K562 (cell line): Measurements from ENCODE around the gene PACSIN2. TPM values are rescaled to one million over a fixed set of nuclear protein-coding genes. Genes with fewer than 3 reads are reported as not detected.

Experiments used
- ATAC-seq: fragments of 200-7000 bp; cut with Tn5 transposase; 3 replicates; pipeline ENCODE4 v1.9.1; 2020; ENCODE audit warnings: moderate library complexity
- BruUV-seq: library from RNA; stranded (reverse); fragments of 400-500 nt; replicated peaks from 2 replicates; lab custom pipeline; 2021; lab: Mats Ljungman, UMichigan
- CTCF ChIA-PET: fragments of 300-600 bp; formaldehyde crosslinking; extraction: SDS; loops from one replicate; lab custom pipeline; 2021; ENCODE audit warnings: low intra/inter-chr PET ratio; lab: Yijun Ruan, JAX
- POLR2A ChIA-PET: fragments of 300-600, 350-650 bp; sonication (Branson Sonifier 250); formaldehyde crosslinking; extraction: SDS; loops from one replicate; lab custom pipeline; 2021; ENCODE audit warnings: antibody characterized with exemption, inconsistent platforms; lab: Yijun Ruan, JAX
- DNase-seq, 4 experiments: peaks; one replicate each; pipeline versions ENCODE4 v3.0.0 to v3.0.0-alpha.2; 2011 to 2018; ENCODE audit warnings: low spot score in 3 of 4, mixed read lengths in 3 of 4; ENCODE audit errors: extremely low read depth in 1 of 4
- FAIRE-seq: peaks from 2 replicates; lab custom pipeline; 2011; peaks lifted over from hg19 to GRCh38; lab: Jason Lieb, UNC
- H2AFZ ChIP-seq: 2 replicates; pipeline ENCODE4 v1.6.0; 2011; ENCODE audit warnings: low read depth, low read length, control low read depth, inconsistent platforms
- H3K27ac ChIP-seq: fragments of 200-600 bp; 3 replicates; pipeline ENCODE4 v1.8.0; 2011; ENCODE audit warnings: low read depth, mild to moderate bottlenecking, control low read depth, inconsistent platforms, low read length, moderate library complexity, mixed read lengths; ENCODE audit errors: extremely low read depth
- H3K27me3 ChIP-seq, 2 experiments: fragments of 300-600 bp in 1 of 2; 2 replicates in 1 of 2; 3 replicates in 1 of 2; pipeline versions ENCODE4 v1.6.0 to v1.8.0; 2011; ENCODE audit warnings: inconsistent platforms in 2 of 2, low read length in 2 of 2, mild to moderate bottlenecking in 1 of 2, mixed read lengths in 1 of 2, moderate library complexity in 1 of 2; ENCODE audit not compliant: control insufficient read depth in 2 of 2, insufficient read depth in 2 of 2
- H3K36me3 ChIP-seq: fragments of 300-600 bp; 3 replicates; pipeline ENCODE4 v1.8.0; 2011; ENCODE audit warnings: mild to moderate bottlenecking, low read length, inconsistent platforms; ENCODE audit not compliant: control insufficient read depth, insufficient read depth
- H3K4me1 ChIP-seq, 2 experiments: fragments of 200-600 bp in 1 of 2; replicated peaks in 1 of 2; 2 replicates in 1 of 2; 3 replicates in 1 of 2; pipeline versions ENCODE4 v1.5.1 to v1.8.0; 2011; ENCODE audit warnings: inconsistent platforms in 2 of 2, low read length in 2 of 2, mild to moderate bottlenecking in 1 of 2, mixed read lengths in 1 of 2, moderate library complexity in 1 of 2; ENCODE audit not compliant: control insufficient read depth in 2 of 2, insufficient read depth in 2 of 2
- H3K4me2 ChIP-seq: 2 replicates; pipeline ENCODE4 v1.6.1; 2011; ENCODE audit warnings: low read length, control low read depth, inconsistent platforms, mixed read lengths; ENCODE audit not compliant: insufficient read depth
- H3K4me3 ChIP-seq: fragments of 200-600 bp; sonication (generic), shearing (Covaris generic); 2 replicates; pipeline ENCODE4 v1.5.1; 2016; ENCODE audit warnings: control low read depth, inconsistent platforms
- H3K79me2 ChIP-seq: fragments of 200-600 bp; 3 replicates; pipeline ENCODE4 v1.8.0; 2011; ENCODE audit warnings: low read length, inconsistent platforms; ENCODE audit not compliant: control insufficient read depth, insufficient read depth
- H3K9ac ChIP-seq, 2 experiments: 2 replicates each; pipeline versions ENCODE4 v1.6.0 to v1.6.1; 2011; ENCODE audit warnings: low read depth in 2 of 2, low read length in 2 of 2, control low read depth in 1 of 2, inconsistent platforms in 1 of 2, mild to moderate bottlenecking in 1 of 2, mixed read lengths in 1 of 2; ENCODE audit not compliant: insufficient read depth in 1 of 2
- H3K9me1 ChIP-seq: one replicate; pipeline ENCODE4 v1.6.0; 2011; ENCODE audit warnings: inconsistent platforms, mild to moderate bottlenecking, low read length, moderate library complexity; ENCODE audit not compliant: control insufficient read depth, insufficient read depth
- H3K9me3 ChIP-seq: replicated peaks from 2 replicates; pipeline ENCODE4 v1.5.1; 2011; ENCODE audit warnings: low read depth, low read length, inconsistent platforms; ENCODE audit not compliant: control insufficient read depth, insufficient read depth
- H4K20me1 ChIP-seq: replicated peaks from 2 replicates; pipeline ENCODE4 v1.6.1; 2011; ENCODE audit warnings: low read length, inconsistent platforms, mixed read lengths; ENCODE audit not compliant: control insufficient read depth, insufficient read depth
- DMBX1 ChIP-seq: fragments of 250-450 bp; sonication (Bioruptor Pico); IDR thresholded peaks from 2 replicates; pipeline ENCODE4 v1.8.0; 2022; ENCODE audit warnings: inconsistent platforms, mild to moderate bottlenecking, moderate library complexity, borderline replicate concordance
- EP400 ChIP-seq: fragments of 450-650 bp; IDR thresholded peaks from 2 replicates; pipeline ENCODE4 v1.6.1; 2017; ENCODE audit warnings: antibody characterized with exemption, mild to moderate bottlenecking, moderate library complexity
- GTF2F1 ChIP-seq: IDR thresholded peaks from 2 replicates; pipeline ENCODE4 v1.6.1; 2011; ENCODE audit warnings: low read depth, low read length, improper control_type of control experiment
- KAT2B ChIP-seq: IDR thresholded peaks from one replicate; pipeline ENCODE4 v1.6.1; 2012; ENCODE audit warnings: low read depth, mild to moderate bottlenecking, control low read depth, inconsistent platforms, low read length, moderate library complexity
- KDM2B ChIP-seq: fragments of 250-450 bp; sonication (Bioruptor Pico); IDR thresholded peaks from 2 replicates; pipeline ENCODE4 v1.8.0; 2021; ENCODE audit warnings: mild to moderate bottlenecking, moderate library complexity
- POLR3G ChIP-seq: IDR thresholded peaks from 2 replicates; pipeline ENCODE4 v1.6.1; 2011; ENCODE audit not compliant: insufficient read length, insufficient replicate concordance; ENCODE audit errors: extremely low read depth
- RBM25 ChIP-seq: fragments of 200-400 bp; formaldehyde crosslinking; IDR thresholded peaks from 2 replicates; pipeline ENCODE4 v1.6.1; 2018; ENCODE audit warnings: low read length, low read depth, moderate library complexity; ENCODE audit not compliant: severe bottlenecking
- ZFP36 ChIP-seq: fragments of 150-350 bp; IDR thresholded peaks from 2 replicates; pipeline ENCODE4 v1.6.1; 2018; ENCODE audit warnings: low read length, low read depth; ENCODE audit not compliant: partially characterized antibody
- ZFX ChIP-seq: sonication (generic); formaldehyde crosslinking; IDR thresholded peaks from 2 replicates; pipeline ENCODE4 v1.8.0; 2022; ENCODE audit warnings: mild to moderate bottlenecking, missing genetic modification reagents, moderate library complexity
- ZKSCAN3 ChIP-seq: fragments of 250-450 bp; sonication (Bioruptor Pico); IDR thresholded peaks from 2 replicates; pipeline ENCODE4 v1.4.0; 2020
- WGBS: fragments of 100-300 bp; shearing (Covaris generic); methylation state at CpG from one replicate; pipeline ENCODE4 v1.1.6; 2016; ENCODE audit warnings: low coverage, mixed read lengths; ENCODE audit not compliant: insufficient coverage; ENCODE audit errors: missing lambda C conversion rate; 5-methylcytosine and 5-hydroxymethylcytosine counted together
- in situ Hi-C: fragments of 300-500 bp; cut with MboI; formaldehyde crosslinking; loops from 4 replicates; pipeline ENCODE4 v1.15.0; 2018; ENCODE audit warnings: inconsistent platforms, mixed read lengths
- intact Hi-C: fragments of 100-400 bp; cut with micrococcal nuclease; formaldehyde crosslinking; loops from 2 replicates; pipeline ENCODE4 v1.14.2; 2022
- polyA plus RNA-seq, 8 experiments: library from polyadenylated mRNA; depleted of rRNA in 4 of 8; stranded (reverse) in 5 of 8; unstranded in 3 of 8; fragments of >200 nt; fragmentation: Nextera tagmentation in 2 of 8; fragmentation: Illumina TruSeq in 1 of 8; extraction: Ambion mirVana in 2 of 8; extraction: Trizol in 1 of 8; gene quantifications; 2 replicates each; pipeline versions ENCODE4 v1.2.1 to v1.2.3, GENCODE V29; 2011 to 2014; ENCODE audit warnings: inconsistent platforms in 1 of 8, missing spikeins in 1 of 8
- total RNA-seq, 7 experiments: library from RNA; depleted of rRNA in 6 of 7; stranded (reverse); fragments of >200 nt in 6 of 7; fragmentation: Illumina TruSeq in 2 of 7; extraction: Trizol in 2 of 7; gene quantifications; 2 replicates each; pipeline versions ENCODE4 v1.2.1 to v1.2.3, GENCODE V29; 2011 to 2021; ENCODE audit warnings: low replicate concordance in 1 of 7
- TF ChIP-seq, protein P1 (sequence below): sonication (generic); formaldehyde crosslinking; IDR thresholded peaks from 2 replicates; pipeline ENCODE4 v1.8.1; 2022; ENCODE audit warnings: missing genetic modification reagents

Gene PACSIN2
- total and polyA plus RNA-seq, 9 of the 15 experiments (the other 6 are each of a cell fraction or from before 2014, with no cell fraction given): 0.45 to 45.1 (median 23.9) TPM

DNA sequence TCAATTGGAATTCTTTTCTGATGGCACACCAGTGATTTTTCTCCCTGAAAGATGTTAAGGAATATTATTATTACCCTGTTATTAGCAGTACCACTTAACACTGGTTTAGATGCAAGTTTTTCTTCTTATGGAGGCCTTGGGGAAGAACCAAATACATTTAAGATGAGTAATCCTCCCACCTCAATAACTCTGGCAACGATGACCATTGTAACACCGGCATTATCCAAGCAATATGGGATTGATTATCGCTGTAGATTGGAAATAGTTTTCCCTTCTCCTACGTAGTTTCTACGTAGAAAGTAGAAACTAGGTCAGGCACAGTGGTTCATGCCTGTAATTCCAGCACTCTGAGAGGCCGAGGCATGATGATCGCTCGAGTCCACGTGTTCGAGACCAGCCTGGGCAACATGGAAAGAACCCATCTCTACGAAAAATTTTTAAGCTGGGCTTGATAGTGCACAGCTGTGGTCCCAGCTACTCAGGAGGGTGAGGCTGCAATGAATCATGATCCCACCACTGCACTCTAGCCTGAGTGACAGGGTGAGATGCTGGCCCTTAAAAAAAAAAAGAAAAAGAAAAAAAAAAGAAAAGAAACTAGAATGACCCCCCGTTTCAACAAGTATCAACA lies 45.5 kb downstream of the PACSIN2 start:
- no peak overlapping the region for H3K4me2 ChIP-seq
- 88% methylated on average over 9 of the region's 12 CpGs for WGBS
- FAIRE-seq: no peak
- ChIA-PET POLR2A (no interaction called here), CTCF (no interaction called here)
- H3K9ac ChIP-seq: no peak overlapping the region
- peaks cover 6% of the 10 kb centered on the region; the same call in 1 of the 2 replicates for H4K20me1 ChIP-seq
- H3K27me3 ChIP-seq: no peaks in the 10 kb centered on the region
- H3K79me2 ChIP-seq: peaks cover 10% of the 10 kb centered on the region; the same call in 2 of the 3 replicates
- BruUV-seq: no TSS peak
- DNase-seq: no peak
- H3K4me1 ChIP-seq: peaks cover 5 to 9% of the 10 kb centered on the region in 2 experiments
- no peaks in the 10 kb centered on the region for H3K9me1 ChIP-seq
- no peak for ATAC-seq
- H3K27ac ChIP-seq: no peak overlapping the region
- intact Hi-C loops: loop anchor here (5.0 kb wide), 1 partner anchor 102 kb away; no protein-coding TSS in a partner anchor
- no peak overlapping the region for H3K4me3 ChIP-seq
- no peaks in the 10 kb centered on the region for H3K36me3 ChIP-seq
- H2AFZ ChIP-seq: no peak overlapping the region
- no peaks in the 10 kb centered on the region for H3K9me3 ChIP-seq
- no peak for TF ChIP-seq ZFP36
- no peak for TF ChIP-seq RBM25
- TF ChIP-seq POLR3G: no peak
- TF ChIP-seq, protein P1, sequence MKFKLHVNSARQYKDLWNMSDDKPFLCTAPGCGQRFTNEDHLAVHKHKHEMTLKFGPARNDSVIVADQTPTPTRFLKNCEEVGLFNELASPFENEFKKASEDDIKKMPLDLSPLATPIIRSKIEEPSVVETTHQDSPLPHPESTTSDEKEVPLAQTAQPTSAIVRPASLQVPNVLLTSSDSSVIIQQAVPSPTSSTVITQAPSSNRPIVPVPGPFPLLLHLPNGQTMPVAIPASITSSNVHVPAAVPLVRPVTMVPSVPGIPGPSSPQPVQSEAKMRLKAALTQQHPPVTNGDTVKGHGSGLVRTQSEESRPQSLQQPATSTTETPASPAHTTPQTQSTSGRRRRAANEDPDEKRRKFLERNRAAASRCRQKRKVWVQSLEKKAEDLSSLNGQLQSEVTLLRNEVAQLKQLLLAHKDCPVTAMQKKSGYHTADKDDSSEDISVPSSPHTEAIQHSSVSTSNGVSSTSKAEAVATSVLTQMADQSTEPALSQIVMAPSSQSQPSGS: no peak
- TF ChIP-seq ZFX: no peak
- no peak for TF ChIP-seq DMBX1 (CRISPR knock-in tag)
- no peak for TF ChIP-seq ZKSCAN3 (CRISPR knock-in tag)
- no peak for TF ChIP-seq KAT2B
- no peak for TF ChIP-seq KDM2B
- no peak for TF ChIP-seq EP400
- TF ChIP-seq GTF2F1: no peak
- TF ChIP-seq, all 486 proteins: peak for 0
- in situ Hi-C loops: loop anchor here (5.0 kb wide), 1 partner anchor 63 kb away; no protein-coding TSS in a partner anchor
